HT-29 (cell line): Measurements from ENCODE around the gene IRF2BP2. TPM values are rescaled to one million over a fixed set of nuclear protein-coding genes. Genes with fewer than 3 reads are reported as not detected.
A peak's percentile ranks its signal among the peaks of the same experiment; 100 is the strongest.

Source experiments
- DNase-seq: peaks from one replicate; pipeline ENCODE4 v3.0.0-alpha.2; 2015; ENCODE audit warnings: low spot score
- total RNA-seq: library from RNA; depleted of rRNA; stranded (reverse); fragments of >200 nt; shearing (Covaris generic); gene quantifications from 2 replicates; pipeline ENCODE4 v1.2.3, GENCODE V29; 2014

IRF2BP2 gene
- total RNA-seq, 1 experiment from 2014 or later: 235 TPM

DNA sequence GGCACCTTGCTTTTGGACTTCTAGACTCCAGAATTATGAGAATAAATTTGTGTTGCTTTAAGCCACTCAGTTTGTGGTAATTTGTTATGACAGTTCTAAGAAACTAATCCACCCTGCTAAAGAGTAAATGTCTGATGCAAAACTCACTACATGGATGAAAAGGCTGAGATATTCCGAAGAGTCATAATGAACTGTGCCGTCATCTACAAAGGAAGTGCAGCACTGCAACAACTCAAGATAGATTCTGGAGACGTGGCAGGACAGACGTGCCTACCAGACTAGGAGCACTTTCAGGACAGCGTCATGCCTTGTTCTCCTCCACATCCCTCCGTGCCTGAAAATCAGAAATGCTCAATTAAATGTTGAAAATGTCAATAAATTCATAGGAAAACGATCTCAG is 24.4 kb upstream of the IRF2BP2 start:
- DNase-seq: no peak

DNA sequence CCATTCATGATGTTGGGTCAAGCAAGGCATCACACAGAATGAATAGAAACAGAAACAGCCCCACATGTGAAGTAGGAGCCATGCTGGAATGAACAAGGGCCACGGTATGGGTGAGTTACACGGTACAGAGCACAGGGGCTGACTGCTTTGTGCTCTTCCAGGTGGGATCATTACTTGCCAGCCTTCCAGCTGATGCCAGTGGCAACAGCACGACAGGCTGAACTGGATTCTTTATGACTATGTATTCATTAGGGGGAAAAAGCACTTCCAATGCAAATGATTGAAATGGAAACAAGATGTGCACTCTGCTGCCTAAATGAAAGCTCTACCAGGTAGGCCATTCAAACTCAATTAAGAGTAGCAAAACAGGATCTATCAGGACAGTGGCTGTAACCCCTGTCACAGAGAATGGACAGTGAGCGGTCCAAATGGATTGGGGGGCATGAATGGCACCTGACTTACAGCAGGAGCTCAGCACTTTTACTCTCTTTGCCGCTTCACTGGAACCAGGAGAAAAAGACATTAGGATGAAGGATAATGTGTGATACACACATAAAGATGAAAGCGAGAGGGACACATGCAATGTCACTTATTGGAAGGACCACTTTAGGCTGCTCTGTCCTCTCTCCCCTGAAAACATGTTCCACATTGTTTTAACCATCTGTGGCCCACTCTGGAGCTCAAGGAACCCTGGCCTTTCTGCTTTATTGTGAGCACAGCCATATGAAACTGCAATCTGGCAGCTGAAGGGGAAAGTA is 23.4 kb upstream of the IRF2BP2 start:
- DNase-seq: no peak

DNA sequence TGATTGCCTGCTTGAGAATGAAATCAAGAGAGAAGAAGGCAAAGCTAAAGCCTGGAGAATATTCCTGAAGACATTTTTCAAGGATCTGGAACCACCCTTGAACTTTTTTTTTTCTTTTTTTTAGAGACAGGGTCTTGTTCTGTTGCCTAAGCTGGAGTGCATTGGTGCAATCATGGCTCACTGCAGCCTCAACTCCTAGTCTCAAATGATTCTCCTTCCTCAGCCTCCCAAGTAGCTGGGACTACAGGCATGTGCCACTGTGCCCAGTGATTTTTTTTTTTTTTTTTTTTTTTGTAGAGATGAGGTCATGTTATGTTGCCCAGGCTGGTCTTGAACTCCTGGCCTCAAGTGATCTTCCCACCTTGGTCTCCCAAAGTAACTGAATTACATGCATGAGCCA is 22.2 kb upstream of the IRF2BP2 start:
- no peak for DNase-seq

DNA sequence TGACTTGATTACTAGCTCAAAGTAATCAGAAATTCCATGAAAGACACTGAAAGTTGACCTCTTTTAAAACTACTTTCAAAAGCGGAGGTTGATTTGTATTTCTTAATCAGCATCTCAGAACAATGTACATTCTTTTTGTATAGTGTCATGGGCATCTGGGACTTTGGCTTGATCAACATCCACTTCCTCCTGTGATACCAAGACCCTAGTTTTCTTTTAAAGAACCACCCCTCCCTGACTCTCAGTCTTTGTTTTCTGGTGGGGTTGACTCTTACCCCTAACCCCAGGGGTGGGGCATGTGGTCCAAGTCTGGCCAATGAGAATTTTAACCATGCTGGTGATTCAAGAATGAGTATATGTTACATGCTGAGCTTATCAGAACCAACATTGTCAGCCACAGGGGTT is 21.7 kb upstream of the IRF2BP2 start:
- DNase-seq: peak; percentile 75

DNA sequence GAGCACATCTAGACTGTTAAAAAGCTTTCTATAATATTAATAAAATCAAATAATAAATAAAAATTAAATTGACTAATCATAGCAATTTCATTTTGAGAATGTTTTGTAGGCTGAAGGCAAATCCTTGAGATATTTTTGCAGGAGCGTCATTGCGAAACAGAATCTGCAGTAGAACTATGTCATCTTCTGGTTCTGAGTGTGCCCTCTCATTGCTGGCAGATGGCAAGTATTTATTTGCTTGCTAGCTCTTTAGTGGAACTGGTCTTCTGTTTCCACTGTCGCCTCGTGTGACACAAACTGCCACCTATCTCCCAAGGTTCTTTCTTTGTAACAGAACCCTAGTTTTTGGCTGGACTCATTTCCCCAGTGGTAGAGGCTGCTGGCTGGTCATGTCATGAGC is 19.0 kb upstream of the IRF2BP2 start:
- no peak for DNase-seq

DNA sequence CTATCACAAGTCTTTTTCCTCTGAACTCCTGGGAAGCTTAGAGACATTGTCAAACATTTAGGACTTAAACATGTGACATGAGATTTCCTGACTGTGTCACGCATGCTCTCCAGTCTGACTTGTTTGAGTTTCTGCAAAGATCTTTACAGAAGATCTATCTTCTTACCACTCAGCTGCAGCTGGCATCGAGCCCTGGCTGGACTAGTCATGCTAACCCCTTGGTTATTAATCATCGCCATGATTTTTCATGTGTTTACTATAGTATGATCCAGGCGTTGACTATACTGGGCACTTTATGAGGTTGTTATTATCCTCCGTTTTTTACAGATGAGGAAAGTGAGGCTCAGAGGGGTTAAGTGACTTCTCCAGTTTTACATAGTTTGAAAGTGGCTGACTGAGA is 18.1 kb upstream of the IRF2BP2 start:
- peak; percentile 83 for DNase-seq

DNA sequence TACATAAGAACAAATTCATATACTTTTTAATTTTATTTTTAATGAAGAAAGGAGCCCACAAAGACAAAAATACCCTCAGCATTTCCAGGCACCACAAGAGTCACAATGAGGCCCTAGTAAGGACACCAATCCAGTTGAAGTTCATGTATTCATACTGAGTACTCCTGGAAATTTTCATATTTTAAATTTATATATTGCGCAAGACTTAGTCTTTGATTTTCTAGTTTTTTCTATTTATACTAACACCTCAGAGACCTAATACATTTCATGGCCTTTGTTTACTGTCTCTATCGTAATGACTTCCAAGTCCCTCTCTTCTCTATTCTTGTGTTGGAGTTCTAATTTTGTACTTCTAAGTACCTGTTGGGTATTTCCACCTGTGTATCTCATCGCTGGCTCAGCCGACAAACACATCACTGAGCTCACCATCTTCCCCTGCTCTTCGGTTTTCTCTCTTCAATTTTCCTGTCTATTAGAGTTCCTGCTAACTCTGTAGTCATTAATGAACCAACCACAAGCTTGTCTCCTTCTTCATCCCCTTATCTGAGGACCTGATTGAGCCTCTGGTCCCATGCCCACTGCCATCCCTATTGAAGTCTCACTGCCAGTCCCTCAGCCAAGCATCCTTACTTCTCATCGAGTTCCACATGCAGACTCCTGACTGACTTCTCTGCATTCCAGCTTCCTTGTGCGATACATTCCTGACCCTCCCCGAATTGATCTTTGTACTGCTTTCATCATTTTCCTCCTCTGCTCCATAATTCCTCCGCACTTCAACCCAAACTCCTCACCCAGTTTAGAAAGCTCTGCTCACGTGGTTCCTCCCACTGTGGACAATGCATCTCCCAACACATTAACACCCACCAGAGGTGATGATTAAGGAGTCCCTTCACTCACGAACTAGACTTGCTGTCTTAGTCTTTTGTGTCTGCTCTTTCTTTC is 17.3 kb upstream of the IRF2BP2 start:
- peak; percentile 67 for DNase-seq

DNA sequence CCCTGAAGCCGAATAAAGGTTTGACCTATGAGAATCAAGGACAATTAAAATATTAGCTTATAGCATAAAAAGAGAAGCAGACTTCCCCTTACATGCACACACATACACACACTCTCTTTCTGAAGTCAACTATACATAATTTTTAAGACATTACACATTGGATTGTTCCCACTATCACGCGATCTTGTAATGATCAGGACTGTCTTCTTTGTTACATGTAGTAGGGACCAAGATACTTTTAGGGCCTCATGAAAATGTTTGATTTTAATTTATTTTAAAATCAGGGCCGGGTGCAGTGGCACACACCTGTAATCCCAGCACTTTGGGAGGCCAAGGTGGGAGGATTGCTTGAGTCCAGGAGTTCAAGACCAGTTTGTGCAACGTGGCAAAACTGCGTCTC is 16.4 kb upstream of the IRF2BP2 start:
- no peak for DNase-seq

DNA sequence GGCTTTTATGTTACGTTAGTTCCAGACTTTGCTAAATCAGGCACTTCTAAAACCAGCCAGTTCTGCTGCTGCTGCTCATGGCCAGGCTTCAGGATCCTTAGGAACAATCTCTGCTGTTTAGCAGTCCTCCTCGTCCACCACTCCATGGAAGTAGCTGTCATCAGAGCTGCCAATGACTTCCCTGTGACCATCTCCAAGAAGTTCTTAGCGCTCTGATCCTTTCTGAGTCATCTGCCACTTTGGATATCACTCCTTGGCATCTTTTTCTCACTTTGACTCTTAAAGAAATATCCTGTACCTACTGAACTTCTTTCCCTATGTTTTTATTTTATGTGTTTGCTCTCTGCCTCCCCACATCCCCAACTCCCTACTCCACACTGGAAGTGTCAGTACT is 14.7 kb upstream of the IRF2BP2 start:
- DNase-seq: no peak

DNA sequence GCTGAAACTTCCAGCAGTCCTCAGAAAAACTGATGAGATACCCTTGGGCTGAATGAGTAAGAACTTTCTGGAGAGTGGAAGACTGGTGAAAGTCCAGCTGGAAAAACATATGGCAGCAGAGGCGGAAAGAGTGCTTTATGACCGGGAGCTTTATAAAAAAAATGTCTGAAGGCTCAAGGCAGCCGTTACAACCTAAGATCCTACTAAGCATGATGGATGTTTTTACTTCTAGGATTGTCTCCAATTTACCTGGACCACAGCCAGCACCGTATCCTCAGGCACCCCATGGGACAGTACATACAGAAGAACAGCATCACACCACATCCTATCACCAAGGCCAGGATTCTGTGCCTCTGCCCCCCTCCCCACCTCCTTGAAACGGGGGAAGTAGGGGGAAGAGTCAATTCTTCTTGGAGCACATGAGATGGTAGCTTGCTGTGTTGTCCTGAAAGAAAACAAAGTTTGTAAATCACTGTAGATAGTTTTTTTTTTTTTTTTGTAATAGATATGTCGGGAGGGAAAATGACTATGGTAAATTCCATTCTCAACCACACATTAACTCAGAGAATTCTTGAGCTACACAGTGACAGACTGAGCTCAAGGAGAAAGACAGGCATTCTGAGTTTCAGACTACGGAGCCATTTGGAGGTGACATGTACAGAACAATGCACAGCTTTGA is 11.8 kb upstream of the IRF2BP2 start:
- DNase-seq: no peak

DNA sequence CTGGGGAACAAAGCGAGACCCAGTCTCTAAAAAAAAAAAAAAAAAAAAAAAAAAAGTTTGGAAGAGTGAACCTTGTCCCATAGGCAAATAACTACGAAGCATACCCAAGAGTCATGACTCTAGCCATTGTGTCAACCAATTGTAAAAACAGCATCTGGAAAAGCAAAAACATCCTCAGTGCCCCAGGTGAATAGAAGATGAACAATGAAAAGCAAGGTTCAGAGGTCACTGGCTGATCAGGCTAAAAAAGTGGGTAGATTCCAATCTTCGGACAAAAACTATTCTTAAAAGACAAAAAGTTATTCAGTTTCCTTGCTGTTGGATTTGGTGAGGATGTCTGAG is 11.1 kb upstream of the IRF2BP2 start:
- no peak for DNase-seq

DNA sequence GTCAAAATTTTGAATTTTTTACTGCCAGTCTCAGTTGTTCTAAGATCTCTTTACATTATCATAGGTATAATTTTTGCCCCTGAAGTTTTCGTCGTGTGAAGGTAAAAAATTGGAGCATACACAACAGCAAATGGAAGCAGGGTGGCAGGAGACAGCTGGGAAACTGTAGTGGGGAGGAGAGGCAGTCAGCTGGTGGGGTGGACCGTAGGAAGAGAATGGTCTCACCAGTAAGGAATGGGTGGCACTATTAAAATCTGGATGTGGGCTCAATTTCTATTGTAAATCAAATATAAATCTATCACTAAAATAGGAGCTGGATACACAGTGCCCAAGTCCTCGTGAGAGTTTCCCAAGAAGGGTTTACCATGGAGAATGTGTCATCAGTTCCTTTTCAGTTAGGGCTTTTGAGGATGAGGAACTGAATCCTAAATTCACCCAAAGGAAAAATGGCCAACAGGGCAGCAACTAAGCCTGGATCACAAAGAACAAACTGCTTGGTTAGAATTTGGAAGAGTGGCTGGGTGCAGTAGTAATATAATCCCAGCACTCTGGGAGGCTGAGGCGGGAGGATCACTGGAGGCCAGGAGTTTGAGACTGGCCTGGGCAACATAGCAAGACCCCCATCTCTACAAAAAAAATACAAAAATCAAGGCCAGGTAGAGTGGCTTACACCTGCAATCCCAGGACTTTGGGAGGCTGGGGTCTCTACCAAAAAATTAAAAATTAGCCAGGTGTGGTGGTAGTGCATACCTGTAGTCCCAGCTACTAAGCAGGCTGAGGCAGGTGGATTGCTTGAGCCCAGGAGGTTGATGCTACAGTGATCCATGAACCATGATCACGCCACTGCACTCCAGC is 10.5 kb upstream of the IRF2BP2 start:
- DNase-seq: no peak

DNA sequence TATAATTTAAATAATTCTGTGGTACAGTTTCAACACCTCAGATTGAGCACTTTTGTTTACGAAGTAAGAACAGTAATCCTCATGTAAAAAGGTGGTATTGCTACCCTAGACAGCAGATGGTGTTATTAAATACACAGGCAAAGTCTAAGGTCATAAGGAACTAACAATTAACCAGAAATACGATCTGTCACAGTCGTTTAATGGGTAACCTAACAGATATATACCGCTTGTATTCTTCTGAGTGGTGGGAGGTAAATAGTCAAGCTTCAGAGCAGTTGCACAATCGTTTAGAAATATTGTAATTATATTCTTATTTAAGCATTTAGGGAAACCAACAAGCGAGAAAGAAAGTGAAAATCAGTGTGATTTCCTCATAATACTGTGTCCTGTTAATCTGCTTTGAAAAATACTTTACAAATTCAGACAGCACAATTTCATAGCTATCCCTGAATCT is 9.8 kb upstream of the IRF2BP2 start:
- peak; percentile 53 for DNase-seq

DNA sequence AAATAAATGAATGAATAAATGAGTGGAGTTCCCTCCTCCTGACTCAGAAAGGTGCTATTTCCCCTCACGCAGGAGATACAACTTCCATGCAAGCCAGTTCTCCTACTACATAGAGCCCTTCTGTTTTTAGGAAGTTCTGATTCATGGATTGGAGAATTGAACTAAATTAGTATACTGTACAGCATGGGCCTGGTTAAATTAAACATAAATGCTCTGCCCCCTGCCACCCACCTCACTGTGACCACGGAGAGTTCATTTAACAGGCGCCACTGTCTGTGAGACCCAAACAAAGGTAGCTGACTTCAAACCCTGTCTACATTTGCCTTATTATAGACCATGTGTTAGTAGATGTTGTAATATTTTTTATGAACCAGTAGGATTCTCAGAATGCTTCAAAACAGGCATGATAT is 9.1 kb upstream of the IRF2BP2 start:
- DNase-seq: no peak

DNA sequence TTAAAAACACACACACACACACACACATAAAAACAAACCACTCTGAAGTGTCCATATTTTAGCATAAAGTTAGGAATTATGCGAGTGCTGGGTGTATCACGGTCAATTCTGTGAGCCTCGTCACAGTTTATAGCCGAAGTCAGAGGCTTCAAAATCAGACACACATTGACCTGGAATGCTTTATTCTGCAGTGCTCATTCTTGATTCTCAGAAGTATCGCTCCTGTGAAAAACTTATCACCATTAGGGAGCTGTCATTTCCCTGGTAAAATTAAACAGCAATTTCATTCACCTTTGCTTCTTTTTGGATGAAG is 8.7 kb upstream of the IRF2BP2 start:
- DNase-seq: no peak

DNA sequence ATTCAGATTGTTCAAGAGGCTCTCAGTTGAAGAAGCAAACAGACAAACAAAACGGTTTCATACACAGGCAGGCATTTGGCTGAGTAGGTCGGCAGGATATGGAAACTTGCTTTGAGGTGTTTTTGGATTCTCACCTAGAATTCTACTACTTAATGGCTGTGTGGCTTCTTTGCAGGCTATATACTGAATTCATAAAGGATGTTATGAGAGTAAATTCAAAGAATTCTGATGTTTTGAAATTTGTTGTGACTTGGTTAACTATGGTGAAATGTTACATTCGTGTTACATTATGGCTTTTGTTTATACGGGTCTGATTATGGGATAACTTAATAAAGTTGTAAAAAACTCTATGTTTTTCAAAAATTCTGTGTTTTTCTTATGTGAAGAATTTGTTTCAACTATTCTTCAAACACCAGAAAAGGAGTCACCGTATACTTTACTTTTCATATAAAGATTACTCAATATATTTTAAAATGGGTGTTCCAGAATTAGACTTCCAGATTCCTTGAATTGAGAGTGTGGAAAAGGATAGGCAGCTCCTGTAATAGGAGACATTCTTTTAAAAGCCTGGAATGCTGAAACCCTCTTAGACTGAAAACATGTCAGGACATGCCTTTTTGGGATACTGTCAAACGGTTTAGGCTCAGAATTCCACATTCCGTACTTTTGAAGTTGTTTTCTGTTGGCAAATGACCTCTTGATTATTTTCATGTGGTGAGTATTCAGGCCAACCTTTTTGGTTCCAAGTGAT is 8.2 kb upstream of the IRF2BP2 start:
- no peak for DNase-seq

DNA sequence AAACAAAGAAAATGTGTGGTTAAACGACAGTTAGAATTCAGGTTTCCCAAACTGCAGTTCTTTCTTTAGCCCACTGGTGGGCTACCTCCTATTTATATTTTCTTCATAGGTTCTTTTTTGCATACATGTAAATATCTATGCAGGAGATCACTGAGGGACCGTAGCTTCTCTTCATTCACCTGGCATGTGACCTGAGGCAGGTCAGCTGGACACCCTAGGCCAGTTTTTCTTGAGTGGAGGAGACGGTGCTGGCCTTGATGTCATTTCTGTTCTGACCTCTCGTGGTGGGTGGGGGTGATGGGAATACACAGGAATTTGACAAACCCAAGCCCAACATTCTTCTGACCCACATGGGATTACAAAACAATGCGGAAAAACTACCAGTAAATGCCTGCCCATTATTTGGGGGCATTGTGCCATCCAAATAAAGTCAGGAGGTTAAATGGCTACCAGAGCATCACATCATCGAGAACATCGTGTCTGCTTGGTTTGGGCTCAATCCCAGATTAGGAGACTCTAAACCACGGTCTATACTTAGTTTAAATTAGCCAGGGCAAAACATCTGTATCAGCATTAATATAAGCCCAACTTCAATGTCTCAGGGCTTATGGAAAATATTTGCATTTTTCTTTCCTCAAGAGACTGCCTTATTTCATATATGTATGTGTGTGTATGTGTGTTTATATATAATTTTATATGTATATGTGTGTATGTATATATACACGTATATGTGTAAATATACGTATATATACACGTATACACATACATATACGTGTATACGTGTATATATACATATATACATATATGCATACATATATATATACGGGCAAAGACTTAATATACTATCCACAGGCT is 7.4 kb upstream of the IRF2BP2 start:
- DNase-seq: no peak

DNA sequence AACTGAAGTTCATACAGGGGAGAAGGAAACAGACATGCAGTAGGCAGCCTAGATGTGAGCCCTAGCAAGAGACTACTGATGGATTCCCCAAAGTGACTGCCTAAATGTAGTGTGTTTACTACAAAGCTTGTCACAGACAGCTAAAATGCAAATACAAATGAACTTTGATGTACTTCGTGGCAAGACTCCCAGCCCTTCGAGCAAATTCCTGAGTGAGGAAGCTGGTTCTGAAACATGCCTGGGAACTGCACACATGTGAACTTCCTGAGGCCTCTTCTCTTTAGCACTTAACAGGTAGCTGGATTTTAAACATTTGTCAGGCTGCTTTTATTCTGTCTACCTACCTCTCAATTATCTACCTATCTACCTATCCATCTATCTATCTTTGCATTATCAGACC is 6.7 kb upstream of the IRF2BP2 start:
- no peak for DNase-seq

DNA sequence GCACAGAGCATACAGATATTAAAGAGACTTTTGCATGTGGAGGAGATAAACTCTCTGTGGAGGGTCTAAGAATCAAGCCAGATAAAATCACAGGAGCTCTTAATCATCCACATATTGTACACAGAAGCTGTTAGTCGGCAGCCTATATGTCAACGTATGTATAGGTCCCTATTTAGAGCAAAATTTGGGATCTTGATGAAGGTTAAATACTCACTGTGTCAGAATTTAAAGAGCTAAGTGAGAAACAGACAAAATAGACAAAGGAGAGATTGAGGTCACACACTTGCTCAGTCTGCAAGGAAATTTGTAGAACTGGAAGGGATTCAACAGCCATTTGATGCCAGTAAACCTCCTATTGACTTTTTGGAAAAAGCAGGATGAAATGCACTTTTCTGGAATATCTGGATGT is 4.1 kb upstream of the IRF2BP2 start:
- DNase-seq: no peak
